ENCODE data around the gene AMZ1. TPM values are rescaled to one million over a fixed set of nuclear protein-coding genes. Genes with fewer than 3 reads are reported as not detected.
A peak's percentile ranks its signal among the peaks of the same experiment; 100 is the strongest.

The AMZ1 gene
- polyA plus RNA-seq, 1 experiment = 0.43 TPM

- Histone ChIP-seq H3K27me3 (ENCODE audit: control insufficient read depth, insufficient read depth, low read length) (peaks cover 2% of the 10 kb centered on the region), H3K4me3 (ENCODE audit: low read depth, low read length) (no peak overlapping the region), H3K27ac (ENCODE audit: low read depth, low read length) (no peak overlapping the region), H3K9me3 (ENCODE audit: control insufficient read depth, insufficient read depth, low read length) (peaks cover 10% of the 10 kb centered on the region; the same call in 1 of the 2 replicates)
- DNase-seq (ENCODE audit: low read depth, low spot score) = no peak
- ChIA-PET POLR2A (no interaction called here), CTCF (interaction anchor here (0.6 to 2.3 kb wide), 11 partner anchors 9 to 229 kb away, joined by 3 to 16 read pairs (median 4); partner anchors contain the start of gene TTYH3)
- peak; percentile 70 for TF ChIP-seq CTCF (IDR thresholded peaks at IDR 0.05; ENCODE audit: low read depth, low read length)
These were observed 7.1 kb upstream of the AMZ1 start for GRCh38 chr7:2680792-2681490.

- no peak for TF ChIP-seq CTCF (IDR thresholded peaks at IDR 0.05; ENCODE audit: low read depth, low read length)
- Histone ChIP-seq H3K27me3 (ENCODE audit: control insufficient read depth, insufficient read depth, low read length) (peaks cover 4% of the 10 kb centered on the region), H3K9me3 (ENCODE audit: control insufficient read depth, insufficient read depth, low read length) (peaks cover 10% of the 10 kb centered on the region; the same call in 1 of the 2 replicates), H3K4me3 (ENCODE audit: low read depth, low read length) (no peak overlapping the region), H3K27ac (ENCODE audit: low read depth, low read length) (no peak overlapping the region)
- ChIA-PET CTCF (interaction anchor here (1.1 to 2.3 kb wide), 4 partner anchors 8 to 107 kb away, joined by 3 to 16 read pairs (median 5); no protein-coding TSS in a partner anchor), POLR2A (no interaction called here)
- DNase-seq (ENCODE audit: low read depth, low spot score) = no peak
These were observed 5.8 kb upstream of the AMZ1 start for GRCh38 chr7:2681929-2682799.

GRCh38 chr7:2684501-2684900 lies 3.5 kb upstream of the AMZ1 start:
- POLR2A ChIA-PET = no interaction called here
- CTCF ChIA-PET = interaction anchor here (1.4 kb wide), 1 partner anchor 14 kb away, joined by 4 read pairs; no protein-coding TSS in a partner anchor
- H3K27ac ChIP-seq (ENCODE audit: low read depth, low read length) = no peak overlapping the region

GRCh38 chr7:2686101-2686500 lies 1.9 kb upstream of the AMZ1 start:
- peaks cover 13% of the 10 kb centered on the region for H3K27me3 ChIP-seq (ENCODE audit: control insufficient read depth, insufficient read depth, low read length)
- DNase-seq (ENCODE audit: low read depth, low spot score) = no peak
- H3K27ac ChIP-seq (ENCODE audit: low read depth, low read length) = no peak overlapping the region
- no peak for TF ChIP-seq CTCF (IDR thresholded peaks at IDR 0.05; ENCODE audit: low read depth, low read length)
- ChIA-PET CTCF (interaction anchor here (1.1 kb wide), 1 partner anchor 16 kb away, joined by 3 read pairs; no protein-coding TSS in a partner anchor), POLR2A (no interaction called here)
- no peak overlapping the region for H3K4me3 ChIP-seq (ENCODE audit: low read depth, low read length)
- peaks cover 10% of the 10 kb centered on the region; the same call in 1 of the 2 replicates for H3K9me3 ChIP-seq (ENCODE audit: control insufficient read depth, insufficient read depth, low read length)

More at GRCh38 chr7:2684501-2684900, 3.5 kb upstream of the AMZ1 start:
- H3K9me3 ChIP-seq (ENCODE audit: control insufficient read depth, insufficient read depth, low read length) = peaks cover 10% of the 10 kb centered on the region; the same call in 1 of the 2 replicates
- TF ChIP-seq CTCF (IDR thresholded peaks at IDR 0.05; ENCODE audit: low read depth, low read length) = no peak
- H3K4me3 ChIP-seq (ENCODE audit: low read depth, low read length) = no peak overlapping the region
- H3K27me3 ChIP-seq (ENCODE audit: control insufficient read depth, insufficient read depth, low read length) = peaks cover 16% of the 10 kb centered on the region
- no peak for DNase-seq (ENCODE audit: low read depth, low spot score)

All from AG04450 (cell line).